ENCODE measurements around the gene PCSK6.

Gene PCSK6

GRCh38 chr15:101322854-101323477, 166.5 kb downstream of the PCSK6 start:
- no peak for DNase-seq (ENCODE audit: low read depth)

GRCh38 chr15:101322016-101322695, 167.4 kb downstream of the PCSK6 start:
- no peak for TF ChIP-seq CTCF (IDR thresholded peaks at IDR 0.05; ENCODE audit: low read length, missing control alignments)
- no peak for DNase-seq (ENCODE audit: low read depth)

More at GRCh38 chr15:101322854-101323477, 166.5 kb downstream of the PCSK6 start:
- no peak for TF ChIP-seq CTCF (IDR thresholded peaks at IDR 0.05; ENCODE audit: low read length, missing control alignments)
- H3K4me3 ChIP-seq (replicated peaks; ENCODE audit: low read depth, low read length): no peak overlapping the region

GRCh38 chr15:101320501-101321052, 168.9 kb downstream of the PCSK6 start:
- peak; percentile 17 for TF ChIP-seq CTCF (IDR thresholded peaks at IDR 0.05; ENCODE audit: low read length, missing control alignments)
- DNase-seq (ENCODE audit: low read depth): peak; percentile 57
- H3K4me3 ChIP-seq (replicated peaks; ENCODE audit: low read depth, low read length): no peak overlapping the region

More at GRCh38 chr15:101322016-101322695, 167.4 kb downstream of the PCSK6 start:
- no peak overlapping the region for H3K4me3 ChIP-seq (replicated peaks; ENCODE audit: low read depth, low read length)

GRCh38 chr15:101318839-101319238, 170.7 kb downstream of the PCSK6 start:
- no peak overlapping the region for H3K4me3 ChIP-seq (replicated peaks; ENCODE audit: low read depth, low read length)
- TF ChIP-seq CTCF (IDR thresholded peaks at IDR 0.05; ENCODE audit: low read length, missing control alignments): no peak
- DNase-seq (ENCODE audit: low read depth): no peak

GRCh38 chr15:101318147-101318819, 171.2 kb downstream of the PCSK6 start:
- no peak overlapping the region for H3K4me3 ChIP-seq (replicated peaks; ENCODE audit: low read depth, low read length)
- TF ChIP-seq CTCF (IDR thresholded peaks at IDR 0.05; ENCODE audit: low read length, missing control alignments): no peak
- no peak for DNase-seq (ENCODE audit: low read depth)

- TF ChIP-seq CTCF (IDR thresholded peaks at IDR 0.05; ENCODE audit: low read length, missing control alignments): no peak
- no peak overlapping the region for H3K4me3 ChIP-seq (replicated peaks; ENCODE audit: low read depth, low read length)
- DNase-seq (ENCODE audit: low read depth): no peak
Measured at GRCh38 chr15:101317336-101317872, 172.1 kb downstream of the PCSK6 start.

Measured in fibroblast of pulmonary artery (primary cell).